Suprapubic skin (tissue), 3 donors: ENCODE measurements around the gene LRMDA.

Experiments used
- POLR2A ChIP-seq, 2 donors: fragments of 450-650 bp; IDR thresholded peaks; one replicate each; pipeline ENCODE4 v1.6.1; 2017; ENCODE audit warnings: antibody characterized with exemption in 2 of 2, mild to moderate bottlenecking in 2 of 2, moderate library complexity in 2 of 2
- TF ChIP-seq, protein P1 (sequence below), 2 donors: fragments of 200-600 bp in 1 of 2; fragments of 450-650 bp in 1 of 2; sonication (generic) in 1 of 2; IDR thresholded peaks; one replicate each; pipeline ENCODE4 v1.5.1; 2016 to 2019; ENCODE audit warnings: antibody characterized with exemption in 2 of 2, mild to moderate bottlenecking in 1 of 2, moderate library complexity in 1 of 2

DNA sequence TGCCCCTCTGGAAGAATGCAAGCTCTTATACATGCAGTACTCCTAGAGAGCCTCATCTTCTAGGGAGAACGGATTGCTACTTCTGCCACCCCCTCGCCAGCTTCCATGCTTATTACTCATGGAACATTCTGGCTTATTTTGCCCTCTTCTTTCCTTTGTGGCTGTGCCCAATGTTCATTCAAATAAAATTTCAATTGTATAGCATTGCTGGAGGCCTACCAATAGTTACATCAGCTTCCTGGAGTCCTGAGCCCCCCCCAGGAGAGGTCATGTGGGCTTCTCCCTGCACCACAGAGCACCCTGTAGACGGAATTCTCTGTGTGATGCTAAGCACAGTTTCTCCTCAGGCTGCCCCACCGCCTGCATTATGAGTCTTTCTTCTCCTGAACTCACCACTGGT lies 1112.2 kb downstream of the LRMDA start:
- TF ChIP-seq POLR2A (IDR thresholded peaks at IDR 0.05): no peak
- TF ChIP-seq, protein P1, sequence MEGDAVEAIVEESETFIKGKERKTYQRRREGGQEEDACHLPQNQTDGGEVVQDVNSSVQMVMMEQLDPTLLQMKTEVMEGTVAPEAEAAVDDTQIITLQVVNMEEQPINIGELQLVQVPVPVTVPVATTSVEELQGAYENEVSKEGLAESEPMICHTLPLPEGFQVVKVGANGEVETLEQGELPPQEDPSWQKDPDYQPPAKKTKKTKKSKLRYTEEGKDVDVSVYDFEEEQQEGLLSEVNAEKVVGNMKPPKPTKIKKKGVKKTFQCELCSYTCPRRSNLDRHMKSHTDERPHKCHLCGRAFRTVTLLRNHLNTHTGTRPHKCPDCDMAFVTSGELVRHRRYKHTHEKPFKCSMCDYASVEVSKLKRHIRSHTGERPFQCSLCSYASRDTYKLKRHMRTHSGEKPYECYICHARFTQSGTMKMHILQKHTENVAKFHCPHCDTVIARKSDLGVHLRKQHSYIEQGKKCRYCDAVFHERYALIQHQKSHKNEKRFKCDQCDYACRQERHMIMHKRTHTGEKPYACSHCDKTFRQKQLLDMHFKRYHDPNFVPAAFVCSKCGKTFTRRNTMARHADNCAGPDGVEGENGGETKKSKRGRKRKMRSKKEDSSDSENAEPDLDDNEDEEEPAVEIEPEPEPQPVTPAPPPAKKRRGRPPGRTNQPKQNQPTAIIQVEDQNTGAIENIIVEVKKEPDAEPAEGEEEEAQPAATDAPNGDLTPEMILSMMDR (IDR thresholded peaks at IDR 0.05): no peak
